ENCODE measurements around the gene TMEM184B.

The TMEM184B gene

GRCh38 chr22:38177044-38177443 is 95.8 kb downstream of the TMEM184B start:
- no peak for TF ChIP-seq CTCF (conservative IDR thresholded peaks at IDR 0.05; ENCODE audit: low read depth, low read length)
- H3K4me3 ChIP-seq (ENCODE audit: low read depth, low read length) = no peak overlapping the region

GRCh38 chr22:38176170-38176741 is 96.6 kb downstream of the TMEM184B start:
- no peak overlapping the region for H3K4me3 ChIP-seq (ENCODE audit: low read depth, low read length)
- no peak for TF ChIP-seq CTCF (conservative IDR thresholded peaks at IDR 0.05; ENCODE audit: low read depth, low read length)
- peak; percentile 92 for DNase-seq (ENCODE audit: low read depth)

More at GRCh38 chr22:38177044-38177443, 95.8 kb downstream of the TMEM184B start:
- DNase-seq (ENCODE audit: low read depth) = no peak

- no peak overlapping the region for H3K4me3 ChIP-seq (ENCODE audit: low read depth, low read length)
- no peak for DNase-seq (ENCODE audit: low read depth)
- no peak for TF ChIP-seq CTCF (conservative IDR thresholded peaks at IDR 0.05; ENCODE audit: low read depth, low read length)
Measured at GRCh38 chr22:38175206-38176118, 97.3 kb downstream of the TMEM184B start.

- H3K4me3 ChIP-seq (ENCODE audit: low read depth, low read length) = no peak overlapping the region
- no peak for TF ChIP-seq CTCF (conservative IDR thresholded peaks at IDR 0.05; ENCODE audit: low read depth, low read length)
- no peak for DNase-seq (ENCODE audit: low read depth)
Measured at GRCh38 chr22:38174626-38175025, 98.2 kb downstream of the TMEM184B start.

GRCh38 chr22:38173641-38173906 is 99.2 kb downstream of the TMEM184B start:
- no peak for DNase-seq (ENCODE audit: low read depth)
- no peak overlapping the region for H3K4me3 ChIP-seq (ENCODE audit: low read depth, low read length)
- no peak for TF ChIP-seq CTCF (conservative IDR thresholded peaks at IDR 0.05; ENCODE audit: low read depth, low read length)

GRCh38 chr22:38172832-38173640 is 99.8 kb downstream of the TMEM184B start:
- no peak overlapping the region for H3K4me3 ChIP-seq (ENCODE audit: low read depth, low read length)
- no peak for DNase-seq (ENCODE audit: low read depth)
- no peak for TF ChIP-seq CTCF (conservative IDR thresholded peaks at IDR 0.05; ENCODE audit: low read depth, low read length)

Measured in choroid plexus epithelial cell (primary cell).